Activated T-helper 1 cell treated with anti-CD3 and anti-CD28 coated beads, Interleukin-12 subunit alpha, Interleukin-12 subunit beta, Interleukin-2, Interleukin-4 antibody, amounts not matched to agents 30 ng/mL and 10 ng/mL and 1 ng/mL, durations not matched to agents 14 hours and 24 hours and 36 hours (primary cell): ENCODE data around the gene AOPEP. TPM values are rescaled to one million over a fixed set of nuclear protein-coding genes. Genes with fewer than 3 reads are reported as not detected.
"Not testable (repeated sequence)": the region's sequence is repeated elsewhere in the genome, so short reads cannot be mapped to it uniquely, and the experiment has no call there.

ENCODE experiments used
- DNase-seq: peaks from one replicate; pipeline ENCODE4 v3.0.0; 2021; ENCODE audit warnings: low spot score
- H3K27ac Mint-ChIP-seq: one replicate; pipeline ENCODE4 v1.8.0; 2021; ENCODE audit warnings: mild to moderate bottlenecking, mixed read lengths
- H3K27me3 Mint-ChIP-seq: one replicate; pipeline ENCODE4 v1.8.0; 2022; ENCODE audit warnings: mild to moderate bottlenecking, moderate library complexity, mixed read lengths; ENCODE audit not compliant: insufficient read depth
- H3K36me3 Mint-ChIP-seq: one replicate; pipeline ENCODE4 v1.8.0; 2021; ENCODE audit warnings: low read depth, mixed read lengths
- H3K4me1 Mint-ChIP-seq: one replicate; pipeline ENCODE4 v1.8.0; 2021; ENCODE audit warnings: low read depth, mixed read lengths
- H3K4me3 Mint-ChIP-seq: one replicate; pipeline ENCODE4 v1.8.0; 2021; ENCODE audit warnings: mild to moderate bottlenecking, moderate library complexity, mixed read lengths
- H3K9me3 Mint-ChIP-seq: one replicate; pipeline ENCODE4 v1.8.0; 2021; ENCODE audit warnings: mixed read lengths
- intact Hi-C: fragments of 100-400 bp; cut with micrococcal nuclease; formaldehyde crosslinking; loops from one replicate; pipeline ENCODE4 v1.15.1; 2024
- total RNA-seq: library from RNA; stranded (reverse); gene quantifications from 2 replicates; pipeline ENCODE4 v1.2.3, GENCODE V29; 2022

AOPEP gene
- total RNA-seq, 1 donor from 2014 or later, result 22.5 TPM

DNA sequence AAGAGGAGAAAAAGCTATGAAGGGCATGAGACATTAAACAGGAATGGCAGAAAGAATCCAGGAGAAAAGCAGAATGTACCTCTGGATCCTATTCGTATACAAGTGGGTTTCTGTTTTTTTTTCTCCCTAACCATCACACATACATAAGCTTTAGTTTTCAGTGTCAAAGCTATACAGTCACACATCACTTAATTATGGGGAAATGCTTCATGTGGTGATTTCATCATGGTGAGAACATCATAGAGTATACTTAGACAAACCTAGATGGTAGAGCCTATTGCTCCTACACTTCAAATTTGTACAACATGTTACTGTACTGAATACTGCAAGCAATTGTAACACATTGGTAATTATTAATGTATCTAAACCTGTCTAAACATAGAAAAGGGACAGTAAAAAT lies 290.6 kb downstream of the AOPEP start:
- no peak for DNase-seq
- Mint-ChIP-seq H3K4me1 (peaks cover 6% of the 10 kb centered on the region), H3K27ac (no peak overlapping the region), H3K9me3 (no peaks in the 10 kb centered on the region), H3K4me3 (no peak overlapping the region), H3K36me3 (peaks cover 11% of the 10 kb centered on the region), H3K27me3 (no peaks in the 10 kb centered on the region)
- intact Hi-C loops, result no loop called here

DNA sequence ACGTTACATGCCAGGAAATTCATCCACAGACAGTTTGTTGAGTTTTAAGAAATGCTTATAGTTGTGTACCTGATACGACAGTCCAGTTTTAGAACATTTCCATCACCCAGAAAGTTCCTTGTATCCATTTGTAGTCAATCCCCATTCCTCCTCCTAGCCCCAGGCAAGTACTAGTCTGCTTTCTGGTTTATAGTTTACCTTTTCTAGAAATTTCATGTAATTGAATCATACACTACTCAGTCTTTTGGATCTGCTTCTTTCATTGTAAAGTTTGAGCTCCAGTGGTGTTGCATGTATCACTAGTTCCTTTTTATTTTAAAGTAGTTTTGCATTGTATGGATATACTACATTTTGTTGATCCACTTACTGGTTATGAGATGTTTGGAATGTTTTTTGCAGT lies 291.2 kb downstream of the AOPEP start:
- Mint-ChIP-seq H3K4me1 (peaks cover 6% of the 10 kb centered on the region), H3K4me3 (no peak overlapping the region), H3K27me3 (no peaks in the 10 kb centered on the region), H3K9me3 (no peaks in the 10 kb centered on the region), H3K36me3 (peaks cover 11% of the 10 kb centered on the region), H3K27ac (no peak overlapping the region)
- intact Hi-C loops, result no loop called here
- DNase-seq, result no peak

DNA sequence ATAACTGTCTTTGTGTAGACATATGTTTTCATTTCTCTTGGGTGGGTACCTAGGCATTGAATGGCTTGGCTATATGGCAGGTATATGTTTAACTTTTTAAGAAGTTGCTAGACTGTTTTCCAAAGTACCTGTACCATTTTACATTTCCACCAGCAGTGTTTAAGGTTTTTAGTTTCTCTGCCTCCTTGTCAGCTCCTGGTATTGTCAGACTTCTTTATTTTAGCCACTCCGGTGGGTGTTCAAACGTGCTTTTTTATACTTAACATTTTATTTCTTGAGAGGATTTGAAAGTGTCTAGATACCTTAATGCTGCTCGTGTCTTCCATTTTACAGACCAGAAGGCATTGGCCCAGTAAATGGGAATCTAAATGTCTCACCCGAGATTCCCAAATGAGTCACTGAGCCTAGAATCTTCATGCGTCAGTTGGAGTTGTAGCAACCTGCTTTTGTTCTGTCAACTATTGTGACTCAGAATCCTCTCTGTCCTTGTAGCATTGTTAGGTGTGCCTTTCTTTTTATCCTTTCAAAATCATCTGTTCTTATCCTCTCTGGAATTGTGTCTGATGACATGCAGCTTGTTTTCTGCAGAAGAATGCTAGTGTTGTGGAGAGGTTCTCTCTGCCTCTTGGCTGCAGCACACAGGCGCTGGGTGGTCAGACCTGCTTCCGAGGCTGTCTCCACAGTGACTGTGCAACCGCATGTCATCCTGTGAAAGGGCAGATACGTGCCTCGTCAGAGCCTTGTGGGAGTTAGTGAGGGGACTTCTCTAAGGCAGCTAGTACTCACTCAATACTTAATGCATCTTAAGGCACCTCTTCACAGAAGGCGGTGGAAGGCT lies 291.8 kb downstream of the AOPEP start:
- intact Hi-C loops, result no loop called here
- Mint-ChIP-seq H3K36me3 (peaks cover 11% of the 10 kb centered on the region), H3K27me3 (no peaks in the 10 kb centered on the region), H3K27ac (no peak overlapping the region), H3K4me3 (no peak overlapping the region), H3K9me3 (no peaks in the 10 kb centered on the region), H3K4me1 (peaks cover 6% of the 10 kb centered on the region)
- no peak for DNase-seq

DNA sequence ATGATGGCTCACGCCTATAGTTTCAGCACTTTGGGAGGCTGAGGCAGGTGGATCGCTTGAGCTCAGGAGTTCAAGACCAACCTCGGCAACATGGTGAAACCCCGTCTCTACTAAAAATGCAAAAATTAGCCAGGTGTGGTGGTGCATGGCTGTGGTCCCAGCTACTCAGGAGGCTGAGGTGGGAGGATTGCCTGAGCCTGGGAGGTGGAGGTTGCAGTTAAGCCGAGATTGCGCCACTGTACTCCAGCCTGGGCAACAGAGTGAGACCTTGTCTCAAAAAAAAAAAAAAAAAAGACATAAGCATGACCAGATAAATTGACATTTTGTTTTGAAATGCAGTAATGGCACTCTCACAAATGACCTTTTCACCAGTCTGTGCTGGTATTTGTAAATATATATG lies 294.1 kb downstream of the AOPEP start:
- H3K36me3 Mint-ChIP-seq, intact Hi-C loops, H3K9me3 Mint-ChIP-seq, DNase-seq, H3K27ac Mint-ChIP-seq, H3K27me3 Mint-ChIP-seq, H3K4me1 Mint-ChIP-seq, H3K4me3 Mint-ChIP-seq: not testable (repeated sequence)

DNA sequence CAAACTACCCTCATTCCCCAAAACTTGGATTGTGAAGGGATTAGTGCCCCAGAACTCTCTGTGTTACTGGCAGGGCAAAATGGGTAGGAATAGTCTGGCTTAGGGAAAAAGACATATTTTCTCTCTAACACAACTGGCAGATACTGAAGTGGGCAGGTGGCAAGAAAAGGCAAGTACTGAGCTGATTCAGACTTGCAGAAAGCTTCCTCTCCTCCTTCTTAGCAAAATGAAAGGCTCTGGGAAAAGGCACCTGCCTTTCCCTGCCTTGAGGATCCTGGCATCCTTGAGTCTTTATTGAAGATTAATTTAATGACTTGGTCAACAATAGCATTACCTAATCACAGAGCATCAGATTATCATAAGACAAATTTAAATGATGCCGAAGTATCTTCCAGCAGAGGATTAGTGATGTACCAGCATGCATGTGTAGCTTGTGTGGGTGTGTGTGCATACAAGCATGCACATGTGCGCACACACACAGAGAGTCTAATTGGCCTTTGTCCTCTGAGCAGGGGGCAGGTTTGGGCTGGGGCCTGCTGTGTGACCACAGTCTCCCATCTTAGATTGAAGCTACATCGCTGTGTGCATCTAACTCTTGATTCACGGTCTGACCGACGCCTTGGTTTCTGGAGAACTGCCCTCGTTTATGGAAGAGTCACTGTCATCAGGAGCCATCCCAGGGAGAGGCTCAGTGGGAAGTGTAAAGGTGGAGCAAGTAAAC lies 294.8 kb downstream of the AOPEP start:
- H3K27ac Mint-ChIP-seq, result no peak overlapping the region
- H3K27me3 Mint-ChIP-seq, result no peaks in the 10 kb centered on the region
- no peak for DNase-seq
- no peak overlapping the region for H3K4me3 Mint-ChIP-seq
- peaks cover 7% of the 10 kb centered on the region for H3K36me3 Mint-ChIP-seq
- intact Hi-C loops, result no loop called here
- no peaks in the 10 kb centered on the region for H3K9me3 Mint-ChIP-seq
- H3K4me1 Mint-ChIP-seq, result peaks cover 6% of the 10 kb centered on the region

DNA sequence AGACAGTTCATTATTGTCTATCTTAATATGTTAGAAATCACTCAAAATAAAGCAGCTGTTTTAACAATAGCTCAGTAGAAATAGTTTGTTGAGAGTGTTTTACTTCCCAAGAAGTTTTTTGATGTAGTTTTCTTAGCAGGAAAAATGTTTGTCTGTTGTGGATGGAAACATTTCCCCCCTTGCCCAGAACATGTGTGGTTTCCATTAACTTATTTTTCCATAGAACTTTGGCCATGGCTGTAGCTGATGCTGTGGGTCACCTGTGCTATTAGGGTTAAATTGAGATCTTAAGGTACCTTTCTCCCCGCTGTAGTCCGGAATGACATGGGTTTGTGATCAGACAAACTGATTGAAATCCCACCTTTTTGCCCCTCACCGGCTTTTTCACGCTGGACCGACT lies 296.2 kb downstream of the AOPEP start:
- H3K4me3 Mint-ChIP-seq, result no peak overlapping the region
- H3K36me3 Mint-ChIP-seq, result peaks cover 7% of the 10 kb centered on the region
- H3K27ac Mint-ChIP-seq, result no peak overlapping the region
- H3K9me3 Mint-ChIP-seq, result no peaks in the 10 kb centered on the region
- H3K4me1 Mint-ChIP-seq, result peaks cover 6% of the 10 kb centered on the region
- DNase-seq, result no peak
- intact Hi-C loops, result no loop called here
- H3K27me3 Mint-ChIP-seq, result no peaks in the 10 kb centered on the region

DNA sequence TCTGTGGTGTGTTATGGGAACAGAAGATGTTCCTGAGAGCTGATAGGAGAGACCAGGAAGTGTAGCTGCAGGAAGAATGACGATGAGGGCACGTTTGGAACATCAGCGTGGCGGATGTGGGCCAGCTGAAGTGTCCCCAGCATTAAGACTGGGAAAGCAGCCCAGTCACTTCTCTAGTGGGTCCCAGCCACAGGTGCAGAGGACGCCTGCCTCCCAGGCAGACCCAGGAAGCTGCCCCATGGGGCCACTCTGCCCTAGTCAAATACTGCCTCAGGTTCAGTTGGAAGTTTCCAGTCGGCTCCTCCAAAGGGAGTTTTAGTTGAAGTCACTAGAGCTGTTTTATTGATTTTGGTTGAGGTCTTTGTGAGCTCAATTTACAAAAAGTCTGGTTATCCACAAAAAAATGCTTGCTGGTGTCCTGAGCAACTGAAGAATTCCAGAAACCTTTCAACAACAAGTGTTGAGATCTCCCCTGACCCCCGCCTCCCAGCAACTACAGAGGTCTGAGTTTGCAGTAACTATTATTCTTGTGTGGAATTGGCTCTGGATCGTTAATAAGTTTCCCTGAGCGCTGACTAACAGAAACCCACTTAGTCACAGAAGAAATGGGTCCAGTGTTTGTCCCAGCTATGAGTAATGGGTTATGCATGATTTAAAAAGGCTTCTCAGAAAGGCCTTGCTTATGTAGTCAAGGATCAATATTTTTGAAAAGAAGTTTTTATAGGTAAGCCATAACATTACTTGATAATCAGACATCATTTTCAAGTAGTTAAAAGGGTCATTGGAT lies 296.9 kb downstream of the AOPEP start:
- Mint-ChIP-seq H3K27me3 (no peaks in the 10 kb centered on the region), H3K27ac (no peak overlapping the region), H3K4me3 (no peak overlapping the region), H3K9me3 (no peaks in the 10 kb centered on the region), H3K36me3 (peaks cover 7% of the 10 kb centered on the region), H3K4me1 (peaks cover 3% of the 10 kb centered on the region)
- no peak for DNase-seq
- intact Hi-C loops, result no loop called here

DNA sequence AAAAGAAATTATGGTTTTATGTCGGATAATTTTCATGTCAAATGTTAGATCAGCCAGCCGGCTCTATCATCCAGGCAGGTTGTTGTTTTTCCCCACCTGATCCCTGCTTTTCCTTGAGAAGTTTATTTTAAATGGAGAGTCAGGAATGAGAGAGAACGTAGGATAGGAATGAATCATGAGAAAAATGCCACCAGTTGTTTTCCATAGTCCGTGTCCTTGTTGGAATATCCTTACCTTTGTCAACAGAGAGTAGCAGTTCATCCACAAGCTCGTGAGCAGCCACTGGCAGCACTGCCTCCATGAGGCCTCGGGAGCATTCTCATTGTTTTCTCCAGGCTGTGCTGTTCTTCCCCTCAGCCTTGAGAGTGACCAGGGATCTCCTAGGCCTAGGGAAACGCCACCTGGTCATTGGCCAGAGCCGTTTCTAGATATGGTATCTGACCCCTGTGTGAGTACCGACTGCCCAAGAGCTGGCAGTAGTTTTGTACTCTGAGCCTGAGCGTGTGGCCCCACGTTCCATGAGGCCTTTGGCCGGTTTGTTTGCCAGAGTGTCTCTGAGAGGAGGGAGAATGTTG lies 297.7 kb downstream of the AOPEP start:
- H3K27me3 Mint-ChIP-seq, result no peaks in the 10 kb centered on the region
- no peak overlapping the region for H3K4me3 Mint-ChIP-seq
- H3K9me3 Mint-ChIP-seq, result no peaks in the 10 kb centered on the region
- H3K27ac Mint-ChIP-seq, result no peak overlapping the region
- peaks cover 7% of the 10 kb centered on the region for H3K36me3 Mint-ChIP-seq
- no peak for DNase-seq
- intact Hi-C loops, result no loop called here
- no peaks in the 10 kb centered on the region for H3K4me1 Mint-ChIP-seq

DNA sequence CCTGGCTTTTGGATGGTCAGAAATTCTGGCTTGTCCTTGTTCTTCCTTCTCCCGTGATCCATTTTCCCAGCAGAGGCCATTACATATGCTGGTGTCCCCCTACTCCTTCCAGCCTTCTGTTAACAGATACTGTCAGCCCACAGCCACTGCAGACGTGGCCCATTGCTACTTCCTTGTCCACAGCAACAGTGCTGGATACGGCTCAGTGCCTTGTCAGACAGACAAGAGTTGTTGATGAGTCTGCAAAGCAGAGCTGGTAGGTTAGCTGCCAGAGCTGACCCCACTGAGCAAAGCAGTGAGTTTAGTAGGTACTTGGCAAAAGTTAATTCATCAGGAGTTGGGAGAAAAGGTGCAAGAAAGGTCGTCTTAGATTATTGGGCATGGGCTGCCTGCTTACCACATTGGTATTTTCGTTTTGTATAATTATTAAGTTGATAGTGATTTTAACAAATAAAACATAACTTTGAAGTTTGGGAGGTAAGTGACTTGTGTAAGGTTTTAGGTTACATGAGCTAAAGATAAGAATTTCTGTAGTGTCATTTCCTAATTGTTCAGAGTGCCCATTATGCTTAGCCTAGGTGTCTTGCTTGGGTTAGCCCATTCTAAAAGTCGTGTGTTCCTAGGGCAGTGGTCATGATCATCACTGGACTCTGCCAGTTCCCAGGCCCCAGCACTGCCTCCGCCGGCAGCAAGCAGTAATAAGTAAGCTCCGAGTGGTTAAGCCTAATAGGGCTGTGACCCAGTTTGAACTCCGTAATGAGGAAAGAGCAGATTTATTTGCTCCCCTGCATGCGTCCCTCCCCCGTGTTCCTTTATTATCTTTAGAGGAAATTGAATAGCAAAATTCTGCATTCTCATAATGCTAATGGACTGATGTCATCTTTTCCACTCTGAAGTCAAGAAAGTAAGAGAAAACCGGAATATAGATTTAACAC lies 299.0 kb downstream of the AOPEP start:
- no peak overlapping the region for H3K27ac Mint-ChIP-seq
- H3K4me1 Mint-ChIP-seq, result peaks cover under 1% of the 10 kb centered on the region
- no peaks in the 10 kb centered on the region for H3K27me3 Mint-ChIP-seq
- peaks cover 1% of the 10 kb centered on the region for H3K36me3 Mint-ChIP-seq
- H3K4me3 Mint-ChIP-seq, result no peak overlapping the region
- intact Hi-C loops, result no loop called here
- no peak for DNase-seq
- no peaks in the 10 kb centered on the region for H3K9me3 Mint-ChIP-seq

DNA sequence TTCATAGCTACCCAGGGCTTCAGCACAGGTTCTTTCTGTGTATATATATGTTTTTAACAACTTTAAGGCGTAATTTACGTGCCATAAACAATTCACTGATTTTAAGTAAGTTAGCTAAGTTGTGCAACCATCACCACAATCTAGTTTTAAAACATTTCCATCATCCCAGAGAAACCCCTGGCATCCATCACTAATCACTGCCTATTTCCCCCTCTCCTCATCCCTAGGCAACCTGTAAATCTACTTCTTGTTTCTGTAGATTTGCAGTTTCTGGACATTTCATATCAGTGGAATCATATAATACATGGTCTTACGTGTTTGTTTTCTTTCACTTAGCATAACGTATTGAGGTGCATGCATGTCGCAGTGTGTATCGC lies 299.6 kb downstream of the AOPEP start:
- no peak for DNase-seq
- intact Hi-C loops, result no loop called here
- H3K9me3 Mint-ChIP-seq, result no peaks in the 10 kb centered on the region
- H3K4me3 Mint-ChIP-seq, result no peak overlapping the region
- H3K27ac Mint-ChIP-seq, result no peak overlapping the region
- H3K4me1 Mint-ChIP-seq, result peaks cover 7% of the 10 kb centered on the region
- H3K27me3 Mint-ChIP-seq, result no peaks in the 10 kb centered on the region
- no peaks in the 10 kb centered on the region for H3K36me3 Mint-ChIP-seq

DNA sequence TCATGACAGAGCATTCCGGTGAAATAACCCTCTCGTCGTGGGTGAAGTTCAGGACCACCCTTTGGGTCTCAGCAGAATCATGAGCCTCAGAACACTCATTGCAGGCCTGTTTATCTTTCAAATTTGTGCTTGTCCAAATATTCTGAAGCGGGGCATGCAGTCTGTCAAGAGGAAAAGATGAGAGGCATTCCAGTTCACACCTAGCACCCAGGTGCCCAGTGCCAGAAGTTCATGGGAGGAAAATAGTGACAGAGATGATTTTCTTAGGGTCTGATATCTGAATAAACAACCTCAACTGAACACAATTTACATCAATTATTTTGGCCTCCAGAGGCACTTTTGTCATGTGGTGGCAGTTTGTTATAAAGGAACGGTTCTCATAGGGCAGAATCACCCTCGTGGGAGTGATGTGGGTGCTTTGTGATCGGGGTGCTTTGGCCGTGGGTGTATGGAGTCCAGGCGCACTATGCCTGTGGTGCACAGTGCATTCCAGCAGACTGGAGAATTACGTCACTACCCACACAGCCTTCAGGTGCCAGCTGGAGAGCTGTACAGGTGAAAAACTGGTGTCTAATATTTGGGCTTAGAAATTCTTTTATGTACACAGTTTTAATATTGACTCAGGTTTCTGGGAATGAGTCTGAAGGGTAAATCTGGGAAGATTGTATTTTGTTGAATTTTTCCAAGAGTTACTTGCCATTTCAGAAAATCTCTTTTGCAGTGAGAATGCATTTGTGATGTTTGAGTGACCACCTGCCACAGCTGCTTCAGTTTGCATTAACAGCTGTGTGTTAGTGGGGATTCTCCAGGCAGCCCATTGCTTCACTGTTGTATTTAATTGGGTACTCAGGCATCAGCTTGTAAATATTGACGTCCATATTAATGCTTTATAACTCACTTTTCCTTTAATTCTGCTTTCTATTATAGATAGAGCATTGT lies 301.7 kb downstream of the AOPEP start:
- Mint-ChIP-seq H3K9me3 (no peaks in the 10 kb centered on the region), H3K27me3 (no peaks in the 10 kb centered on the region), H3K27ac (no peak overlapping the region), H3K36me3 (no peaks in the 10 kb centered on the region), H3K4me1 (peaks cover 14% of the 10 kb centered on the region), H3K4me3 (no peak overlapping the region)
- intact Hi-C loops, result no loop called here
- DNase-seq, result no peak
